ENCODE results near the gene PGGT1B.

- TF ChIP-seq CTCF (IDR thresholded peaks at IDR 0.05) (no peak), POLR2A (IDR thresholded peaks at IDR 0.05) (no peak)
Observed at GRCh38 chr5:115308815-115309214, 46.1 kb upstream of the PGGT1B start.

Data from uterus (tissue), 2 donors.